Measurements from ENCODE around the gene LZTS2. TPM values are rescaled to one million over a fixed set of nuclear protein-coding genes. Genes with fewer than 3 reads are reported as not detected.

LZTS2 gene
- total RNA-seq, 1 donor from 2014 or later, result 35.6 TPM

- Histone ChIP-seq H3K4me3 (no peak overlapping the region), H3K36me3 (peaks cover 34% of the 10 kb centered on the region), H3K27ac (replicated peaks) (no peak overlapping the region), H3K9me3 (replicated peaks) (no peaks in the 10 kb centered on the region), H3K4me1 (no peaks in the 10 kb centered on the region), H3K27me3 (ENCODE audit: low read depth) (no peaks in the 10 kb centered on the region)
- DNase-seq, result no peak
- TF ChIP-seq, protein P1, sequence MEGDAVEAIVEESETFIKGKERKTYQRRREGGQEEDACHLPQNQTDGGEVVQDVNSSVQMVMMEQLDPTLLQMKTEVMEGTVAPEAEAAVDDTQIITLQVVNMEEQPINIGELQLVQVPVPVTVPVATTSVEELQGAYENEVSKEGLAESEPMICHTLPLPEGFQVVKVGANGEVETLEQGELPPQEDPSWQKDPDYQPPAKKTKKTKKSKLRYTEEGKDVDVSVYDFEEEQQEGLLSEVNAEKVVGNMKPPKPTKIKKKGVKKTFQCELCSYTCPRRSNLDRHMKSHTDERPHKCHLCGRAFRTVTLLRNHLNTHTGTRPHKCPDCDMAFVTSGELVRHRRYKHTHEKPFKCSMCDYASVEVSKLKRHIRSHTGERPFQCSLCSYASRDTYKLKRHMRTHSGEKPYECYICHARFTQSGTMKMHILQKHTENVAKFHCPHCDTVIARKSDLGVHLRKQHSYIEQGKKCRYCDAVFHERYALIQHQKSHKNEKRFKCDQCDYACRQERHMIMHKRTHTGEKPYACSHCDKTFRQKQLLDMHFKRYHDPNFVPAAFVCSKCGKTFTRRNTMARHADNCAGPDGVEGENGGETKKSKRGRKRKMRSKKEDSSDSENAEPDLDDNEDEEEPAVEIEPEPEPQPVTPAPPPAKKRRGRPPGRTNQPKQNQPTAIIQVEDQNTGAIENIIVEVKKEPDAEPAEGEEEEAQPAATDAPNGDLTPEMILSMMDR (IDR thresholded peaks at IDR 0.05; ENCODE audit: borderline replicate concordance), result no peak
- intact Hi-C loops (cut with micrococcal nuclease), result no loop called here
Observed at GRCh38 chr10:100976906-100977305, 22.7 kb upstream of the LZTS2 start.

DNA sequence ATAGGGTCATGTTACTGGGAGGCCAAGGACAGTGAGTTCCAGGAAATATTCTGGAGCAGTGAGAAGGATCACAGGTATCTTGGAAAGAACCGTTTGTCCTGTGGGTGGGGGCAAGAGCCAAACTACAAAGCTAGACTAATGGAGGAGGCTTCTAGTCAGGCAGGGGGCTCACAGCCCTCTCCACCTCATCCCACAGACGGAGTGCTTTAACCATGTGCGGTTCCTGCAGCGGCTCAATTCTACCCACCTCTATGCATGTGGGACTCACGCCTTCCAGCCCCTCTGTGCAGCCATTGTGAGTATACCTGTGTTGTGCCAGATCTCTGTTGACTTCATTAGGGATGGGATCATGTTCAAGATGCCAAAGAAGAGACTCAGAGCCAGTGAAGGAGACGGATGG, 22.2 kb upstream of the LZTS2 start:
- no peak for DNase-seq
- TF ChIP-seq, protein P1 (IDR thresholded peaks at IDR 0.05; ENCODE audit: borderline replicate concordance), result no peak
- Histone ChIP-seq H3K9me3 (replicated peaks) (no peaks in the 10 kb centered on the region), H3K27me3 (ENCODE audit: low read depth) (no peaks in the 10 kb centered on the region), H3K4me3 (no peak overlapping the region), H3K36me3 (peaks cover 34% of the 10 kb centered on the region), H3K27ac (replicated peaks) (no peak overlapping the region), H3K4me1 (no peaks in the 10 kb centered on the region)
- intact Hi-C loops (cut with micrococcal nuclease), result no loop called here

DNA sequence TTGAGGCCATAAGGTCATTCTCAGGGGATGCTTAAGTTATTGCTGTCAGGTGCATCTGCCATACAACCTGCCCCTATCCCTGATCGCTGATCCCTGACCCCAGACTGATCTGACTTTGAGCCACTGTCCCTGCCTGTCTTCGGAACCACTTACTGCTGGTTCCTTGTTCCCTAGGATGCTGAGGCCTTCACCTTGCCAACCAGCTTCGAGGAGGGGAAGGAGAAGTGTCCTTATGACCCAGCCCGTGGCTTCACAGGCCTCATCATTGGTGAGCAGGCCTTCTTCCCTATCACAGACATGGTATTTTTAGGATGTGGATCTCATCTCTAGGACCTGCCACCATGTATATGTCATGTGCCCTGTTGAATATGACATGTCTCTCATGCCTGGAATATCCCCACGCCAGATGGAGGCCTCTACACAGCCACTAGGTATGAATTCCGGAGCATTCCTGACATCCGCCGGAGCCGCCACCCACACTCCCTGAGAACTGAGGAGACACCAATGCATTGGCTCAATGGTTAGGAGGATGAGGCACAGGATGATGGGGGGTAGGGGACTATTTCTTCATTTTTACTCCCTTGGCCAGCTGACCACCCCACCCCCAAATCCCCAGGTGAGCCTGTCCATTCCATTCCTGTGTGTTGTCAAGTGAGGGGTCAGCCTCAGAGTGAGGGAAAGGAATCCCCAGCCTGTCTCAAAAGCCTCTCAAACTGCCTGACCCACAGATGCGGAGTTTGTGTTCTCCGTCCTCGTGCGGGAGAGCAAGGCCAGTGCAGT, 21.3 kb upstream of the LZTS2 start:
- peaks cover 39% of the 10 kb centered on the region for H3K36me3 ChIP-seq
- no peaks in the 10 kb centered on the region for H3K4me1 ChIP-seq
- H3K9me3 ChIP-seq (replicated peaks), result no peaks in the 10 kb centered on the region
- H3K27me3 ChIP-seq (ENCODE audit: low read depth), result no peaks in the 10 kb centered on the region
- TF ChIP-seq, protein P1 (IDR thresholded peaks at IDR 0.05; ENCODE audit: borderline replicate concordance), result no peak
- intact Hi-C loops (cut with micrococcal nuclease), result no loop called here
- no peak overlapping the region for H3K27ac ChIP-seq (replicated peaks)
- H3K4me3 ChIP-seq, result no peak overlapping the region
- DNase-seq, result no peak

DNA sequence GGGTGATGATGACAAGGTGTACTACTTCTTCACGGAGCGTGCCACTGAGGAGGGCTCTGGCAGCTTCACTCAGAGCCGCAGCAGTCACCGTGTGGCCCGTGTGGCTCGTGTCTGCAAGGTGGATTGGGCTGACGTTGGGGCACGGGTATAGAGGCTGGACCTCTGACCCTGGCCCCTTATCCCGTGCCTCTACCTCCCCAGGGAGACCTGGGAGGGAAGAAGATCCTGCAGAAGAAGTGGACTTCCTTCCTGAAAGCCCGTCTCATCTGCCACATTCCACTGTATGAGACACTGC, 20.8 kb upstream of the LZTS2 start:
- no peak overlapping the region for H3K27ac ChIP-seq (replicated peaks)
- no peaks in the 10 kb centered on the region for H3K27me3 ChIP-seq (ENCODE audit: low read depth)
- H3K9me3 ChIP-seq (replicated peaks), result no peaks in the 10 kb centered on the region
- DNase-seq, result no peak
- intact Hi-C loops (cut with micrococcal nuclease), result no loop called here
- TF ChIP-seq, protein P1 (IDR thresholded peaks at IDR 0.05; ENCODE audit: borderline replicate concordance), result no peak
- peaks cover 43% of the 10 kb centered on the region for H3K36me3 ChIP-seq
- no peaks in the 10 kb centered on the region for H3K4me1 ChIP-seq
- H3K4me3 ChIP-seq, result no peak overlapping the region

- Histone ChIP-seq H3K4me3 (no peak overlapping the region), H3K27me3 (ENCODE audit: low read depth) (no peaks in the 10 kb centered on the region), H3K4me1 (no peaks in the 10 kb centered on the region), H3K36me3 (peaks cover 43% of the 10 kb centered on the region), H3K9me3 (replicated peaks) (no peaks in the 10 kb centered on the region), H3K27ac (replicated peaks) (no peak overlapping the region)
- intact Hi-C loops (cut with micrococcal nuclease), result no loop called here
- DNase-seq, result no peak
- TF ChIP-seq, protein P1 (IDR thresholded peaks at IDR 0.05; ENCODE audit: borderline replicate concordance), result no peak
Observed at GRCh38 chr10:100979791-100980272, 19.8 kb upstream of the LZTS2 start.

All from left ventricle myocardium inferior (tissue), 1 donor.